K562 (cell line): Measurements from ENCODE around the gene CSTPP1. TPM values are rescaled to one million over a fixed set of nuclear protein-coding genes. Genes with fewer than 3 reads are reported as not detected.

ENCODE experiments used
- ATAC-seq: fragments of 200-7000 bp; cut with Tn5 transposase; 3 replicates; pipeline ENCODE4 v1.9.1; 2020; ENCODE audit warnings: moderate library complexity
- BruUV-seq: library from RNA; stranded (reverse); fragments of 400-500 nt; replicated peaks from 2 replicates; lab custom pipeline; 2021; lab: Mats Ljungman, UMichigan
- CTCF ChIA-PET: fragments of 300-600 bp; formaldehyde crosslinking; extraction: SDS; loops from one replicate; lab custom pipeline; 2021; ENCODE audit warnings: low intra/inter-chr PET ratio; lab: Yijun Ruan, JAX
- POLR2A ChIA-PET: fragments of 300-600, 350-650 bp; sonication (Branson Sonifier 250); formaldehyde crosslinking; extraction: SDS; loops from one replicate; lab custom pipeline; 2021; ENCODE audit warnings: antibody characterized with exemption, inconsistent platforms; lab: Yijun Ruan, JAX
- DNase-seq, 4 experiments: peaks; one replicate each; pipeline versions ENCODE4 v3.0.0 to v3.0.0-alpha.2; 2011 to 2018; ENCODE audit warnings: low spot score in 3 of 4, mixed read lengths in 3 of 4; ENCODE audit errors: extremely low read depth in 1 of 4
- FAIRE-seq: peaks from 2 replicates; lab custom pipeline; 2011; peaks lifted over from hg19 to GRCh38; lab: Jason Lieb, UNC
- H2AFZ ChIP-seq: 2 replicates; pipeline ENCODE4 v1.6.0; 2011; ENCODE audit warnings: low read depth, low read length, control low read depth, inconsistent platforms
- H3K27ac ChIP-seq: fragments of 200-600 bp; 3 replicates; pipeline ENCODE4 v1.8.0; 2011; ENCODE audit warnings: low read depth, mild to moderate bottlenecking, control low read depth, inconsistent platforms, low read length, moderate library complexity, mixed read lengths; ENCODE audit errors: extremely low read depth
- H3K27me3 ChIP-seq, 2 experiments: fragments of 300-600 bp in 1 of 2; 2 replicates in 1 of 2; 3 replicates in 1 of 2; pipeline versions ENCODE4 v1.6.0 to v1.8.0; 2011; ENCODE audit warnings: inconsistent platforms in 2 of 2, low read length in 2 of 2, mild to moderate bottlenecking in 1 of 2, mixed read lengths in 1 of 2, moderate library complexity in 1 of 2; ENCODE audit not compliant: control insufficient read depth in 2 of 2, insufficient read depth in 2 of 2
- H3K36me3 ChIP-seq: fragments of 300-600 bp; 3 replicates; pipeline ENCODE4 v1.8.0; 2011; ENCODE audit warnings: mild to moderate bottlenecking, low read length, inconsistent platforms; ENCODE audit not compliant: control insufficient read depth, insufficient read depth
- H3K4me1 ChIP-seq, 2 experiments: fragments of 200-600 bp in 1 of 2; replicated peaks in 1 of 2; 2 replicates in 1 of 2; 3 replicates in 1 of 2; pipeline versions ENCODE4 v1.5.1 to v1.8.0; 2011; ENCODE audit warnings: inconsistent platforms in 2 of 2, low read length in 2 of 2, mild to moderate bottlenecking in 1 of 2, mixed read lengths in 1 of 2, moderate library complexity in 1 of 2; ENCODE audit not compliant: control insufficient read depth in 2 of 2, insufficient read depth in 2 of 2
- H3K4me2 ChIP-seq: 2 replicates; pipeline ENCODE4 v1.6.1; 2011; ENCODE audit warnings: low read length, control low read depth, inconsistent platforms, mixed read lengths; ENCODE audit not compliant: insufficient read depth
- H3K4me3 ChIP-seq: fragments of 200-600 bp; sonication (generic), shearing (Covaris generic); 2 replicates; pipeline ENCODE4 v1.5.1; 2016; ENCODE audit warnings: control low read depth, inconsistent platforms
- H3K79me2 ChIP-seq: fragments of 200-600 bp; 3 replicates; pipeline ENCODE4 v1.8.0; 2011; ENCODE audit warnings: low read length, inconsistent platforms; ENCODE audit not compliant: control insufficient read depth, insufficient read depth
- H3K9ac ChIP-seq, 2 experiments: 2 replicates each; pipeline versions ENCODE4 v1.6.0 to v1.6.1; 2011; ENCODE audit warnings: low read depth in 2 of 2, low read length in 2 of 2, control low read depth in 1 of 2, inconsistent platforms in 1 of 2, mild to moderate bottlenecking in 1 of 2, mixed read lengths in 1 of 2; ENCODE audit not compliant: insufficient read depth in 1 of 2
- H3K9me1 ChIP-seq: one replicate; pipeline ENCODE4 v1.6.0; 2011; ENCODE audit warnings: inconsistent platforms, mild to moderate bottlenecking, low read length, moderate library complexity; ENCODE audit not compliant: control insufficient read depth, insufficient read depth
- H3K9me3 ChIP-seq: replicated peaks from 2 replicates; pipeline ENCODE4 v1.5.1; 2011; ENCODE audit warnings: low read depth, low read length, inconsistent platforms; ENCODE audit not compliant: control insufficient read depth, insufficient read depth
- H4K20me1 ChIP-seq: replicated peaks from 2 replicates; pipeline ENCODE4 v1.6.1; 2011; ENCODE audit warnings: low read length, inconsistent platforms, mixed read lengths; ENCODE audit not compliant: control insufficient read depth, insufficient read depth
- FOXK1 ChIP-seq: sonication (generic); formaldehyde crosslinking; IDR thresholded peaks from 2 replicates; pipeline ENCODE4 v1.8.0; 2022; ENCODE audit warnings: missing genetic modification reagents, mild to moderate bottlenecking, borderline replicate concordance
- GATA2 ChIP-seq: sonication (generic); formaldehyde crosslinking; IDR thresholded peaks from 2 replicates; pipeline ENCODE4 v1.4.0; 2020; ENCODE audit warnings: mild to moderate bottlenecking, missing genetic modification reagents
- JUN ChIP-seq, 2 experiments: sonication (generic) in 1 of 2; formaldehyde crosslinking in 1 of 2; IDR thresholded peaks; 2 replicates each; pipeline versions ENCODE4 v1.6.1 to v1.8.0; 2012 to 2022; ENCODE audit warnings: borderline replicate concordance in 2 of 2, mild to moderate bottlenecking in 2 of 2, improper control_type of control experiment in 1 of 2, low read depth in 1 of 2, low read length in 1 of 2, missing genetic modification reagents in 1 of 2
- KDM5B ChIP-seq: fragments of 200-600 bp; sonication (generic); IDR thresholded peaks from 2 replicates; pipeline ENCODE4 v1.6.1; 2012; ENCODE audit warnings: low read depth, mild to moderate bottlenecking, moderate library complexity, low read length, control low read depth, inconsistent platforms; ENCODE audit not compliant: insufficient replicate concordance
- MAZ ChIP-seq, 2 experiments: fragments of 450-650 bp in 1 of 2; sonication (generic) in 1 of 2; formaldehyde crosslinking; IDR thresholded peaks in 1 of 2; conservative IDR thresholded peaks in 1 of 2; 2 replicates each; pipeline versions ENCODE4 v1.4.0 to v1.5.0; 2020; ENCODE audit warnings: mild to moderate bottlenecking in 1 of 2, missing genetic modification reagents in 1 of 2
- RBM25 ChIP-seq: fragments of 200-400 bp; formaldehyde crosslinking; IDR thresholded peaks from 2 replicates; pipeline ENCODE4 v1.6.1; 2018; ENCODE audit warnings: low read length, low read depth, moderate library complexity; ENCODE audit not compliant: severe bottlenecking
- REST ChIP-seq, 2 experiments: fragments of 450-650 bp; formaldehyde crosslinking in 1 of 2; IDR thresholded peaks; 2 replicates each; pipeline versions ENCODE4 v1.4.0 to v1.6.1; 2014 to 2020; ENCODE audit warnings: mild to moderate bottlenecking in 2 of 2, borderline replicate concordance in 1 of 2, low read depth in 1 of 2
- RHOXF2B ChIP-seq: fragments of 250-450 bp; sonication (Bioruptor Pico); conservative IDR thresholded peaks from 2 replicates; pipeline ENCODE4 v1.5.1; 2021
- ZNF175 ChIP-seq: fragments of 200-800 bp; sonication (Bioruptor generic); IDR thresholded peaks from 2 replicates; pipeline ENCODE4 v1.6.1; 2016; ENCODE audit warnings: low read depth, mild to moderate bottlenecking, missing genetic modification characterization, missing compliant biosample characterization
- in situ Hi-C: fragments of 300-500 bp; cut with MboI; formaldehyde crosslinking; loops from 4 replicates; pipeline ENCODE4 v1.15.0; 2018; ENCODE audit warnings: inconsistent platforms, mixed read lengths
- intact Hi-C: fragments of 100-400 bp; cut with micrococcal nuclease; formaldehyde crosslinking; loops from 2 replicates; pipeline ENCODE4 v1.14.2; 2022
- polyA plus RNA-seq, 8 experiments: library from polyadenylated mRNA; depleted of rRNA in 4 of 8; stranded (reverse) in 5 of 8; unstranded in 3 of 8; fragments of >200 nt; fragmentation: Nextera tagmentation in 2 of 8; fragmentation: Illumina TruSeq in 1 of 8; extraction: Ambion mirVana in 2 of 8; extraction: Trizol in 1 of 8; gene quantifications; 2 replicates each; pipeline versions ENCODE4 v1.2.1 to v1.2.3, GENCODE V29; 2011 to 2014; ENCODE audit warnings: inconsistent platforms in 1 of 8, missing spikeins in 1 of 8
- total RNA-seq, 7 experiments: library from RNA; depleted of rRNA in 6 of 7; stranded (reverse); fragments of >200 nt in 6 of 7; fragmentation: Illumina TruSeq in 2 of 7; extraction: Trizol in 2 of 7; gene quantifications; 2 replicates each; pipeline versions ENCODE4 v1.2.1 to v1.2.3, GENCODE V29; 2011 to 2021; ENCODE audit warnings: low replicate concordance in 1 of 7
- TF ChIP-seq, protein P1 (sequence below): IDR thresholded peaks from 3 replicates; pipeline ENCODE4 v1.6.1; 2011; ENCODE audit warnings: borderline replicate concordance, mild to moderate bottlenecking, moderate library complexity; ENCODE audit not compliant: insufficient read length; ENCODE audit errors: extremely low read depth

The CSTPP1 gene
- total and polyA plus RNA-seq, 9 of the 15 experiments (the other 6 are each of a cell fraction or from before 2014, with no cell fraction given): 6.5 to 17.8 (median 9.2) TPM

DNA sequence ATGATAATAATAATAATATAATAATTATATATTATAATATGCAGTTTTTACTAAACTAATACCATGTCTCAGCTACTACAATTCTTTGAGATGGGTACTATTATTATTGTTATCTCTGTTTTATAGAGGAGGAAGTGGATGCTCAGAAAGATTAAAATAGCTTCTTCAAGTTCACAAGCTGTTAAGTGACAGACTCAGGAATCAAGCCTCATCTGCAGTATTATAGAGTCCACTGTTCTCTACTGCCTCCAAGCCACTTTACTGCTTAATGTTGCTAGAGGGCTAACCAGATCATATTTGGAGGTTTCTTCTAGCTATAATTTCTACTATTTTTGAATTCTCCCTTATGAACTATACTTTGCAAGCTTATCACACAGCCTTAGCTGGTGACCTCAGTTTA, 62.7 kb downstream of the CSTPP1 start:
- Histone ChIP-seq H3K9me1 (no peaks in the 10 kb centered on the region), H3K36me3 (no peaks in the 10 kb centered on the region), H3K79me2 (no peaks in the 10 kb centered on the region), H2AFZ (no peak overlapping the region), H3K9me3 (no peaks in the 10 kb centered on the region), H4K20me1 (no peaks in the 10 kb centered on the region), H3K4me2 (no peak overlapping the region), H3K27me3 (no peaks in the 10 kb centered on the region), H3K9ac (no peak overlapping the region), H3K27ac (no peak overlapping the region), H3K4me3 (no peak overlapping the region), H3K4me1 (peaks cover 11 to 15% of the 10 kb centered on the region in 2 experiments)
- DNase-seq (no peak), FAIRE-seq (no peak), ATAC-seq (no peak)
- in situ Hi-C loops (no loop called here), intact Hi-C loops (no loop called here)
- POLR2A ChIA-PET: interaction anchor here (1.5 kb wide), 1 partner anchor 8 kb away, joined by 4 read pairs; no protein-coding TSS in a partner anchor
- BruUV-seq: no TSS peak
- CTCF ChIA-PET: no interaction called here
- TF ChIP-seq KDM5B: no peak
- no peak for TF ChIP-seq REST (IDR thresholded peaks at IDR 0.05; ENCODE audit: borderline replicate concordance)
- TF ChIP-seq REST (CRISPR knock-in tag; IDR thresholded peaks at IDR 0.05; ENCODE audit: low read depth): no peak
- TF ChIP-seq, protein P1, sequence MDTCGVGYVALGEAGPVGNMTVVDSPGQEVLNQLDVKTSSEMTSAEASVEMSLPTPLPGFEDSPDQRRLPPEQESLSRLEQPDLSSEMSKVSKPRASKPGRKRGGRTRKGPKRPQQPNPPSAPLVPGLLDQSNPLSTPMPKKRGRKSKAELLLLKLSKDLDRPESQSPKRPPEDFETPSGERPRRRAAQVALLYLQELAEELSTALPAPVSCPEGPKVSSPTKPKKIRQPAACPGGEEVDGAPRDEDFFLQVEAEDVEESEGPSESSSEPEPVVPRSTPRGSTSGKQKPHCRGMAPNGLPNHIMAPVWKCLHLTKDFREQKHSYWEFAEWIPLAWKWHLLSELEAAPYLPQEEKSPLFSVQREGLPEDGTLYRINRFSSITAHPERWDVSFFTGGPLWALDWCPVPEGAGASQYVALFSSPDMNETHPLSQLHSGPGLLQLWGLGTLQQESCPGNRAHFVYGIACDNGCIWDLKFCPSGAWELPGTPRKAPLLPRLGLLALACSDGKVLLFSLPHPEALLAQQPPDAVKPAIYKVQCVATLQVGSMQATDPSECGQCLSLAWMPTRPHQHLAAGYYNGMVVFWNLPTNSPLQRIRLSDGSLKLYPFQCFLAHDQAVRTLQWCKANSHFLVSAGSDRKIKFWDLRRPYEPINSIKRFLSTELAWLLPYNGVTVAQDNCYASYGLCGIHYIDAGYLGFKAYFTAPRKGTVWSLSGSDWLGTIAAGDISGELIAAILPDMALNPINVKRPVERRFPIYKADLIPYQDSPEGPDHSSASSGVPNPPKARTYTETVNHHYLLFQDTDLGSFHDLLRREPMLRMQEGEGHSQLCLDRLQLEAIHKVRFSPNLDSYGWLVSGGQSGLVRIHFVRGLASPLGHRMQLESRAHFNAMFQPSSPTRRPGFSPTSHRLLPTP: no peak
- no peak for TF ChIP-seq RHOXF2B (CRISPR knock-in tag)
- no peak for TF ChIP-seq ZNF175 (CRISPR knock-in tag)
- TF ChIP-seq RBM25: no peak
- TF ChIP-seq MAZ (CRISPR knock-in tag; conservative IDR thresholded peaks at IDR 0.05 in 1 of 2, IDR thresholded peaks at IDR 0.05 in 1 of 2): no peak
- no peak for TF ChIP-seq JUN (IDR thresholded peaks at IDR 0.05; ENCODE audit: borderline replicate concordance, low read depth, low read length)
- no peak for TF ChIP-seq JUN (CRISPR knock-in tag; IDR thresholded peaks at IDR 0.05; ENCODE audit: borderline replicate concordance)
- TF ChIP-seq FOXK1 (CRISPR knock-in tag): no peak
- TF ChIP-seq GATA2: no peak
